Small intestine (tissue), 7 donors: ENCODE measurements around the gene DAPK1. TPM values are rescaled to one million over a fixed set of nuclear protein-coding genes. Genes with fewer than 3 reads are reported as not detected.
A peak's percentile ranks its signal among the peaks of the same experiment; 100 is the strongest.
"Not testable (repeated sequence)": the region's sequence is repeated elsewhere in the genome, so short reads cannot be mapped to it uniquely, and the experiment has no call there.

Source experiments
- DNase-seq, 2 donors: peaks; one replicate each; pipeline versions ENCODE4 v3.0.0 to v3.0.0-alpha.2; 2013
- FAIRE-seq: peaks from 2 replicates; lab custom pipeline; 2012; peaks lifted over from hg19 to GRCh38; lab: Jason Lieb, UNC
- H3K27ac ChIP-seq, 3 donors: one replicate each; pipeline ENCODE4 v1.5.1; 2013; ENCODE audit warnings: low read length in 2 of 3, mild to moderate bottlenecking in 2 of 3, control low read depth in 1 of 3, inconsistent platforms in 1 of 3, low read depth in 1 of 3, moderate library complexity in 1 of 3
- H3K27me3 ChIP-seq, 3 donors: one replicate each; pipeline ENCODE4 v1.6.1; 2013; ENCODE audit warnings: low read length in 3 of 3, inconsistent platforms in 1 of 3; ENCODE audit not compliant: control insufficient read depth in 3 of 3, insufficient read depth in 3 of 3
- H3K36me3 ChIP-seq, 3 donors: one replicate each; pipeline ENCODE4 v1.6.1; 2013; ENCODE audit warnings: low read length in 3 of 3, inconsistent platforms in 1 of 3, low read depth in 1 of 3, mild to moderate bottlenecking in 1 of 3, moderate library complexity in 1 of 3; ENCODE audit not compliant: control insufficient read depth in 3 of 3, insufficient read depth in 2 of 3
- H3K4me1 ChIP-seq, 3 donors: one replicate each; pipeline ENCODE4 v1.6.1; 2013; ENCODE audit warnings: low read length in 2 of 3, inconsistent platforms in 1 of 3, low read depth in 1 of 3, mild to moderate bottlenecking in 1 of 3, moderate library complexity in 1 of 3; ENCODE audit not compliant: control insufficient read depth in 3 of 3, insufficient read depth in 2 of 3
- H3K4me3 ChIP-seq, 3 donors: one replicate each; pipeline ENCODE4 v1.5.1; 2013; ENCODE audit warnings: low read length in 3 of 3, control low read depth in 1 of 3, inconsistent platforms in 1 of 3, low read depth in 1 of 3, mild to moderate bottlenecking in 1 of 3, moderate library complexity in 1 of 3
- H3K9me3 ChIP-seq, 2 donors: one replicate each; pipeline ENCODE4 v1.6.1; 2013; ENCODE audit warnings: low read depth in 1 of 2, low read length in 1 of 2; ENCODE audit not compliant: control insufficient read depth in 2 of 2, insufficient read depth in 1 of 2
- WGBS, 3 donors: extraction: QIAGEN DNeasy Blood & Tissue Kit; methylation state at CpG; one replicate each; pipeline ENCODE4 v1.1.7; 2013; 5-methylcytosine and 5-hydroxymethylcytosine counted together
- polyA plus RNA-seq, 4 donors: library from polyadenylated mRNA; stranded (reverse) in 3 of 4; unstranded in 1 of 4; fragments of 200-250 nt in 3 of 4; fragments of 120-200 nt in 1 of 4; gene quantifications; one replicate each; pipeline versions ENCODE4 v1.2.1 to v1.2.3, GENCODE V29; 2013
- donor health status: healthy with polysubstance abuse.
- donor health status: control.
- donor health status: control.
- donor health status: Bipolar disorder and iron deficiency.
- donor health status: healthy.

Gene DAPK1
- polyA plus RNA-seq, 4 donors = 6.8 to 21.7 (median 9.6) TPM

- 42 to 70% (median 52%) methylated on average over 6 of the region's 6 CpGs for WGBS, 3 donors
- Histone ChIP-seq H3K4me3 (no peak overlapping the region), H3K36me3 (no peaks in the 10 kb centered on the region), H3K27ac (peak overlapping the region in 2 of 3 donors; percentile 40 to 62), H3K4me1 (no peaks in the 10 kb centered on the region), H3K27me3 (no peaks in the 10 kb centered on the region), H3K9me3 (no peaks in the 10 kb centered on the region)
- FAIRE-seq (no peak), DNase-seq (peak; percentile 33 to 90)
These were observed 50.0 kb downstream of the DAPK1 start for GRCh38 chr9:87547671-87548081.

GRCh38 chr9:87548159-87548558, 50.5 kb downstream of the DAPK1 start:
- H3K4me1 ChIP-seq = no peaks in the 10 kb centered on the region
- H3K27ac ChIP-seq = peak overlapping the region in 2 of 3 donors; percentile 40 to 62
- H3K9me3 ChIP-seq = no peaks in the 10 kb centered on the region
- DNase-seq = no peak
- H3K36me3 ChIP-seq = no peaks in the 10 kb centered on the region
- no peak for FAIRE-seq
- H3K4me3 ChIP-seq = no peak overlapping the region
- WGBS, 3 donors = 88 to 100% (median 97%) methylated on average over 3 of the region's 3 CpGs
- no peaks in the 10 kb centered on the region for H3K27me3 ChIP-seq

GRCh38 chr9:87549088-87549487, 51.4 kb downstream of the DAPK1 start:
- not testable (repeated sequence) for H3K36me3 ChIP-seq, H3K4me1 ChIP-seq, FAIRE-seq, H3K4me3 ChIP-seq, H3K27me3 ChIP-seq, H3K27ac ChIP-seq, H3K9me3 ChIP-seq, DNase-seq
- WGBS, 3 donors = 84 to 95% (median 94%) methylated on average over 2 of the region's 2 CpGs

- Histone ChIP-seq H3K27ac (no peak overlapping the region), H3K4me3 (no peak overlapping the region), H3K27me3 (no peaks in the 10 kb centered on the region), H3K9me3 (no peaks in the 10 kb centered on the region), H3K4me1 (no peaks in the 10 kb centered on the region), H3K36me3 (no peaks in the 10 kb centered on the region)
- DNase-seq (no peak), FAIRE-seq (no peak)
- 76 to 94% (median 84%) methylated on average over 7 of the region's 7 CpGs for WGBS, 3 donors
These were observed 52.1 kb downstream of the DAPK1 start for GRCh38 chr9:87549791-87550190.

- H3K4me3 ChIP-seq = no peak overlapping the region
- no peaks in the 10 kb centered on the region for H3K36me3 ChIP-seq
- no peak overlapping the region for H3K27ac ChIP-seq
- no peaks in the 10 kb centered on the region for H3K9me3 ChIP-seq
- DNase-seq = no peak
- FAIRE-seq = no peak
- 84 to 90% (median 89%) methylated on average over 5 of the region's 5 CpGs for WGBS, 3 donors
- H3K27me3 ChIP-seq = no peaks in the 10 kb centered on the region
- no peaks in the 10 kb centered on the region for H3K4me1 ChIP-seq
These were observed 52.7 kb downstream of the DAPK1 start for GRCh38 chr9:87550253-87550954.

- peaks cover 0 to 2% (median 0%) of the 10 kb centered on the region in 3 donors for H3K36me3 ChIP-seq
- DNase-seq (no peak), FAIRE-seq (no peak)
- no peaks in the 10 kb centered on the region for H3K27me3 ChIP-seq
- H3K9me3 ChIP-seq = no peaks in the 10 kb centered on the region
- 75 to 93% (median 89%) methylated on average over 10 of the region's 10 CpGs for WGBS, 3 donors
- no peak overlapping the region for H3K27ac ChIP-seq
- H3K4me1 ChIP-seq = peaks cover 0 to 2% (median 0%) of the 10 kb centered on the region in 3 donors
- H3K4me3 ChIP-seq = no peak overlapping the region
These were observed 54.1 kb downstream of the DAPK1 start for GRCh38 chr9:87551772-87552217.

- FAIRE-seq (no peak), DNase-seq (no peak)
- 69 to 86% (median 83%) methylated on average over 11 of the region's 11 CpGs for WGBS, 3 donors
- Histone ChIP-seq H3K9me3 (no peaks in the 10 kb centered on the region), H3K36me3 (peaks cover 0 to 2% (median 0%) of the 10 kb centered on the region in 3 donors), H3K27me3 (no peaks in the 10 kb centered on the region), H3K27ac (peak overlapping the region in 1 of 3 donors; percentile 32), H3K4me3 (no peak overlapping the region), H3K4me1 (peaks cover 0 to 2% (median 0%) of the 10 kb centered on the region in 3 donors)
These were observed 56.7 kb downstream of the DAPK1 start for GRCh38 chr9:87554171-87554910.

- peaks cover 0 to 2% (median 0%) of the 10 kb centered on the region in 3 donors for H3K4me1 ChIP-seq
- H3K9me3 ChIP-seq = no peaks in the 10 kb centered on the region
- 76 to 87% (median 86%) methylated on average over 2 of the region's 2 CpGs for WGBS, 3 donors
- peaks cover 0 to 2% (median 0%) of the 10 kb centered on the region in 3 donors for H3K36me3 ChIP-seq
- H3K27me3 ChIP-seq = no peaks in the 10 kb centered on the region
- peak overlapping the region in 1 of 3 donors; percentile 32 for H3K27ac ChIP-seq
- FAIRE-seq (no peak), DNase-seq (no peak)
- no peak overlapping the region for H3K4me3 ChIP-seq
These were observed 57.3 kb downstream of the DAPK1 start for GRCh38 chr9:87554976-87555375.
